ENCODE data around the gene CCDC92.

- TF ChIP-seq PBX3 (IDR thresholded peaks at IDR 0.05) (no peak), CTCF (IDR thresholded peaks at IDR 0.05) (no peak), MAX (IDR thresholded peaks at IDR 0.05) (no peak), RAD21 (conservative IDR thresholded peaks at IDR 0.05 in 1 of 2, IDR thresholded peaks at IDR 0.05 in 1 of 2) (no peak), CHD2 (IDR thresholded peaks at IDR 0.05; ENCODE audit: low read length, partially characterized antibody) (no peak), CEBPB (IDR thresholded peaks at IDR 0.05) (no peak), NR3C1 (IDR thresholded peaks at IDR 0.05) (no peak), BHLHE40 (IDR thresholded peaks at IDR 0.05; ENCODE audit: low read depth, low read length) (no peak), POLR2A (IDR thresholded peaks at IDR 0.05; ENCODE audit: low read length) (no peak), FOXS1 (CRISPR knock-in tag; IDR thresholded peaks at IDR 0.05) (no peak), USF2 (IDR thresholded peaks at IDR 0.05) (no peak), REST (IDR thresholded peaks at IDR 0.05) (no peak), NFE2L2 (conservative IDR thresholded peaks at IDR 0.05; ENCODE audit: low read length) (no peak)
Measured at GRCh38 chr12:123987022-123987421, 14.4 kb upstream of the CCDC92 start.

Measured in A549 (cell line).